Measurements from ENCODE around the gene FOXP1. TPM values are rescaled to one million over a fixed set of nuclear protein-coding genes. Genes with fewer than 3 reads are reported as not detected.

FOXP1 gene
- polyA plus RNA-seq, 1 donor from 2014 or later: 5.6 TPM

- no peak overlapping the region for H3K4me3 ChIP-seq (ENCODE audit: low read length)
- H3K27me3 ChIP-seq (ENCODE audit: insufficient read depth, low read depth, low read length): no peaks in the 10 kb centered on the region
- H3K27ac ChIP-seq (ENCODE audit: low read length): no peak overlapping the region
- no peak overlapping the region for H3K9ac ChIP-seq (ENCODE audit: low read length)
- no peaks in the 10 kb centered on the region for H3K9me3 ChIP-seq (ENCODE audit: low read length)
- no peak for TF ChIP-seq RAD21 (conservative IDR thresholded peaks at IDR 0.05)
- TF ChIP-seq EP300 (conservative IDR thresholded peaks at IDR 0.05; ENCODE audit: poor library complexity, severe bottlenecking): no peak
- no peak for TF ChIP-seq CTCF (IDR thresholded peaks at IDR 0.05; ENCODE audit: poor library complexity, severe bottlenecking)
- no peak for TF ChIP-seq EZH2 (IDR thresholded peaks at IDR 0.05; ENCODE audit: borderline replicate concordance, insufficient read depth, low read length, poor library complexity, severe bottlenecking)
- no peak for TF ChIP-seq POLR2AphosphoS5 (IDR thresholded peaks at IDR 0.05)
- TF ChIP-seq MXI1 (conservative IDR thresholded peaks at IDR 0.05; ENCODE audit: poor library complexity, severe bottlenecking): no peak
- no peaks in the 10 kb centered on the region for H3F3A ChIP-seq (ENCODE audit: insufficient read depth, low read length, poor library complexity, severe bottlenecking)
- no peaks in the 10 kb centered on the region for H3K36me3 ChIP-seq (ENCODE audit: insufficient read depth, low read length)
- no peak overlapping the region for H3K4me2 ChIP-seq (ENCODE audit: low read length)
- H3K79me2 ChIP-seq (replicated peaks; ENCODE audit: insufficient read depth, low read length): no peaks in the 10 kb centered on the region
- no peaks in the 10 kb centered on the region for H4K20me1 ChIP-seq (ENCODE audit: insufficient read depth)
- H3K9me2 ChIP-seq (ENCODE audit: insufficient read depth, low read length): no peaks in the 10 kb centered on the region
- no peak overlapping the region for H2AFZ ChIP-seq (ENCODE audit: low read depth, low read length)
Observed at GRCh38 chr3:71028802-71029201, 554.7 kb downstream of the FOXP1 start.

DNA sequence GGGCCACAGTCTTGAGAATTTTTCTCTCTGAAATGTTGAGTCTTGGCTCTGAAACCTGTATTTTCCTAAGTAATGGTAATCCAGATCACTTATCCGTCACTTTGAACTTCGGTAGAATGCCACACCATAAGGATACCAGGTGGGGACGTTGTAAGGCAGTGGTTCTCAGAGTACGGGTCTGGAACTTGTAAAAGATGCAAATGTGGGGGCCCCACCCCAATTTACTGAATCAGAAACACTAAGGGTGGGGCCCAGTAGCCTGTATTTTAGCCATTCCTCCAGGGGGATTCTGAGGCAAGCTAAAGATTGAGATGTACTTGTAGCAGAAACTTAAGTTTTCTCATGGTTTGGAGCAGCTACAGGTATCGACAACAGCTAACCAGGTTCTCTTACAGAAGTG lies 555.3 kb downstream of the FOXP1 start:
- Histone ChIP-seq H3K4me2 (ENCODE audit: low read length) (no peak overlapping the region), H3K9ac (ENCODE audit: low read length) (no peak overlapping the region), H2AFZ (ENCODE audit: low read depth, low read length) (no peak overlapping the region), H3K9me2 (ENCODE audit: insufficient read depth, low read length) (no peaks in the 10 kb centered on the region), H3K27ac (ENCODE audit: low read length) (no peak overlapping the region), H3F3A (ENCODE audit: insufficient read depth, low read length, poor library complexity, severe bottlenecking) (no peaks in the 10 kb centered on the region), H3K79me2 (replicated peaks; ENCODE audit: insufficient read depth, low read length) (no peaks in the 10 kb centered on the region), H3K4me3 (ENCODE audit: low read length) (no peak overlapping the region), H3K27me3 (ENCODE audit: insufficient read depth, low read depth, low read length) (no peaks in the 10 kb centered on the region), H4K20me1 (ENCODE audit: insufficient read depth) (no peaks in the 10 kb centered on the region), H3K9me3 (ENCODE audit: low read length) (no peaks in the 10 kb centered on the region), H3K36me3 (ENCODE audit: insufficient read depth, low read length) (no peaks in the 10 kb centered on the region)
- no peak for TF ChIP-seq EZH2 (IDR thresholded peaks at IDR 0.05; ENCODE audit: borderline replicate concordance, insufficient read depth, low read length, poor library complexity, severe bottlenecking)
- no peak for TF ChIP-seq POLR2AphosphoS5 (IDR thresholded peaks at IDR 0.05)
- TF ChIP-seq CTCF (IDR thresholded peaks at IDR 0.05; ENCODE audit: poor library complexity, severe bottlenecking): no peak
- no peak for TF ChIP-seq MXI1 (conservative IDR thresholded peaks at IDR 0.05; ENCODE audit: poor library complexity, severe bottlenecking)
- TF ChIP-seq TAF1 (IDR thresholded peaks at IDR 0.05; ENCODE audit: low read depth): no peak
- no peak for TF ChIP-seq RAD21 (conservative IDR thresholded peaks at IDR 0.05)
- no peak for TF ChIP-seq SMC3 (conservative IDR thresholded peaks at IDR 0.05; ENCODE audit: poor library complexity)
- TF ChIP-seq EP300 (conservative IDR thresholded peaks at IDR 0.05; ENCODE audit: poor library complexity, severe bottlenecking): no peak
- TF ChIP-seq, protein P1, sequence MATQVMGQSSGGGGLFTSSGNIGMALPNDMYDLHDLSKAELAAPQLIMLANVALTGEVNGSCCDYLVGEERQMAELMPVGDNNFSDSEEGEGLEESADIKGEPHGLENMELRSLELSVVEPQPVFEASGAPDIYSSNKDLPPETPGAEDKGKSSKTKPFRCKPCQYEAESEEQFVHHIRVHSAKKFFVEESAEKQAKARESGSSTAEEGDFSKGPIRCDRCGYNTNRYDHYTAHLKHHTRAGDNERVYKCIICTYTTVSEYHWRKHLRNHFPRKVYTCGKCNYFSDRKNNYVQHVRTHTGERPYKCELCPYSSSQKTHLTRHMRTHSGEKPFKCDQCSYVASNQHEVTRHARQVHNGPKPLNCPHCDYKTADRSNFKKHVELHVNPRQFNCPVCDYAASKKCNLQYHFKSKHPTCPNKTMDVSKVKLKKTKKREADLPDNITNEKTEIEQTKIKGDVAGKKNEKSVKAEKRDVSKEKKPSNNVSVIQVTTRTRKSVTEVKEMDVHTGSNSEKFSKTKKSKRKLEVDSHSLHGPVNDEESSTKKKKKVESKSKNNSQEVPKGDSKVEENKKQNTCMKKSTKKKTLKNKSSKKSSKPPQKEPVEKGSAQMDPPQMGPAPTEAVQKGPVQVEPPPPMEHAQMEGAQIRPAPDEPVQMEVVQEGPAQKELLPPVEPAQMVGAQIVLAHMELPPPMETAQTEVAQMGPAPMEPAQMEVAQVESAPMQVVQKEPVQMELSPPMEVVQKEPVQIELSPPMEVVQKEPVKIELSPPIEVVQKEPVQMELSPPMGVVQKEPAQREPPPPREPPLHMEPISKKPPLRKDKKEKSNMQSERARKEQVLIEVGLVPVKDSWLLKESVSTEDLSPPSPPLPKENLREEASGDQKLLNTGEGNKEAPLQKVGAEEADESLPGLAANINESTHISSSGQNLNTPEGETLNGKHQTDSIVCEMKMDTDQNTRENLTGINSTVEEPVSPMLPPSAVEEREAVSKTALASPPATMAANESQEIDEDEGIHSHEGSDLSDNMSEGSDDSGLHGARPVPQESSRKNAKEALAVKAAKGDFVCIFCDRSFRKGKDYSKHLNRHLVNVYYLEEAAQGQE (IDR thresholded peaks at IDR 0.05; ENCODE audit: borderline replicate concordance): no peak
